Hematopoietic multipotent progenitor cell treated with erythropoietin and hydrocortisone succinate and interleukin-3 and kit ligand, for 15 days (in vitro differentiated cells): Measurements from ENCODE around the gene OVCH2.
"Not testable (repeated sequence)": the region's sequence is repeated elsewhere in the genome, so short reads cannot be mapped to it uniquely, and the experiment has no call there.

ENCODE experiments used
- DNase-seq: peaks from one replicate; pipeline ENCODE4 v3.0.0-alpha.2; 2015; ENCODE audit warnings: low spot score

OVCH2 gene, protein sequence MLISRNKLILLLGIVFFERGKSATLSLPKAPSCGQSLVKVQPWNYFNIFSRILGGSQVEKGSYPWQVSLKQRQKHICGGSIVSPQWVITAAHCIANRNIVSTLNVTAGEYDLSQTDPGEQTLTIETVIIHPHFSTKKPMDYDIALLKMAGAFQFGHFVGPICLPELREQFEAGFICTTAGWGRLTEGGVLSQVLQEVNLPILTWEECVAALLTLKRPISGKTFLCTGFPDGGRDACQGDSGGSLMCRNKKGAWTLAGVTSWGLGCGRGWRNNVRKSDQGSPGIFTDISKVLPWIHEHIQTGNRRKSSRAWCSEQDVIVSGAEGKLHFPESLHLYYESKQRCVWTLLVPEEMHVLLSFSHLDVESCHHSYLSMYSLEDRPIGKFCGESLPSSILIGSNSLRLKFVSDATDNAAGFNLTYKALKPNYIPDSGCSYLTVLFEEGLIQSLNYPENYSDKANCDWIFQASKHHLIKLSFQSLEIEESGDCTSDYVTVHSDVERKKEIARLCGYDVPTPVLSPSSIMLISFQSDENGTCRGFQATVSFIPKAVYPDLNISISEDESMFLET

GRCh38 chr11:7706377-7706776 lies at the start of gene OVCH2:
OVCH2 (minus strand) TSS chr11:7706477; CDS start chr11:7706394, 83 bp downstream.
- DNase-seq: no peak

GRCh38 chr11:7749456-7749855 lies 43.2 kb upstream of the OVCH2 start:
- DNase-seq: no peak

GRCh38 chr11:7734767-7735166 lies 28.5 kb upstream of the OVCH2 start:
- not testable (repeated sequence) for DNase-seq

DNA sequence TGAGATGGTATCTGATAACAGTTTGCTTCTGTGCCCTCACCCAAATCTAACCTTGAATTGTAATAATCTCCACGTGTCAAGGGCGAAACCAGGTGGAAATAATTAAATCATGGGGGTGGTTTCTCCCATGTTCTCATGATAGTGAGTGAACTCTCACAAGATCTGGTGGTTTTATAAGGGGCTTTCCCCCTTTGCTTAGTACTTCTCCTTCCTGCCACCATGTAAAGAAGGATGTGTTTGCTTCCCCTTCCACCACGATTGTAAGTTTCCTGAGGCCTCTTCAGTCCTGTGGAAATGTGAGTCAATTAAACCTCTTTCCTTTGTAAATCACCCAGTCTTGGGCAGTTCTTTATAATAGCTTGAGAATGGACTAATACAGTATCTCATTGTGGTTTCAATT lies 8.5 kb upstream of the OVCH2 start:
- DNase-seq: no peak

GRCh38 chr11:7703740-7704139 lies 2.5 kb downstream of the OVCH2 start:
- DNase-seq: no peak

GRCh38 chr11:7696424-7696823 lies 9.9 kb downstream of the OVCH2 start:
- no peak for DNase-seq

DNA sequence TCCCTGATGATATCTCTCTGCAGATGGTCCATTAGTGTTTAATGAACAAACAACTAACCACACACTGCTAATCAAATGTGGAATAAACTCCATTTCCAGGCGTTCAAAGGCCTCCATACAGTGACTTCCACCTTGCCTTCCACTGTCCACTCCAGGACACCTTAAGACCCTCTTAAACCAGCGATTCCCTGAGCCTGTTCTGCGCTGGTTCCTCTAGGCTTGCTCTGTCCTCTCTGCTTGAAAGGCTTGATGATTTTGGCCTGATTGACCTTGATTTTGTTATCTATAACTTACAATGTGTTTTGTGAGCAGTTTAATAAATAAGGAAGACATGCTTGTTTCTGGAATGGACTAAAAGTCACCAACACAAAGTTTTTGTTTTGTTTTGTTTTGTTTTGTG lies 12.0 kb downstream of the OVCH2 start:
- no peak for DNase-seq

DNA sequence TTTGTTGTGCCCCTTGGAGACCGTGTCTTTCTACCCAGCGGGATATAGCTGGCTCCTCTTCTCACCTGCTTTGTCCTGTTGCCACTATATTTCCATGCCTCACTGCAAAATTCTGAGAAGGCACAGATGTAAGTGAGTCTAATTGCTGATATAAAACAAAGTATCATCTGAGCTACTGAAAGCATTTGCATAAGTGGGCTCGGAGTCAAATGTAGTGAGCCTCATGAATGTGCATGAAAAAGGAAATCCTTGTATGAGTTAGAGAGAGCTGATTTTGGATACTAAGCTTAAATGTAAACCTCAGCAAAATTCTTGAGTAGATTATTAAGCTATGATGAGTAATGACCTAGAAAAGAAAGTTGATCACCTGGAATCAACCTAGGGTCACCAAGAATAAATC lies 13.9 kb downstream of the OVCH2 start:
- no peak for DNase-seq

DNA sequence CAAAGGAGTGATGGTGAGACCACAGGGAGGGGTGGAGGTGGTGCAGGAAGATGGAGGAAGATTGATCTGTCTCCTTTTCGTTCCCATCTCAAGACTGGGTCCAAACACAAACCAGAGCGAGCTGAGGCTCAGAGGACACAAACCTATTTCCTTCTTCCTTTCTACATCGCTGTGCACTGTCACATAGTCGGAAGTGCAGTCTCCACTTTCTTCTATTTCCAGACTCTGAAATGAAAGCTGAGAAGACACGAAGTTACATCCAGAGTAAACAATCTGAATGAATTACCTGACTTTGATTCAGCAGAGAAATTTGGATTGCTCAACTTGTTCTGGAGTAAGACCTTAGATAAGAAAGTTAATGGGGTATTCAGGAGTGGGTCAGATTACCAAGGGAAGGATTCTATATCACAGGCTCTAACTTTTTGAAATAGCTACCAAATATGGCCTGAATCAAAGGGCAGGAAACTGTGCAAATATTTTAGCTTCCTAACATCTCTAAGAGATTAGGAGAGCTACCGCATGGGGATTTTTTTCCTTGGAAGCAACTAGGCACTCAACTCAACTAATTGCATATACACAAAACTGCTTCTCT lies 14.4 kb downstream of the OVCH2 start:
- no peak for DNase-seq

DNA sequence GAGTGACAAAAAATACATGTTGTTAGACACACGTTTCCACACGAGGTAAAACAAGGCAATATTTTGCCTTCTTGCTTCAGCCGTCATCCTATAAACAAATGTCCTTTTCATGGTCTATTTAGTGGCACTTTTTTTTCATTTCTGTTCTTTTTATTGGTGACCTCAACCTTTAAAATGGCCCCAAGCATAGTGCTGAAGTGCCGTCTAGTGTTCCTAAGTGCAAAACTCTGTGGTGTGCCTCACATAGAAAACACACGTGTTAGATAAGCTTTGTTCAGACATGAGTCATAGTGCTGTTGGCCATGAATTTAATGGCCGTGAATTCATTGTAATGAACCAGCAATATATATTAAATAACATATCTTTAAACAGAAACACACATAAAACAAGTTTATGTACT lies 15.6 kb downstream of the OVCH2 start:
- no peak for DNase-seq

DNA sequence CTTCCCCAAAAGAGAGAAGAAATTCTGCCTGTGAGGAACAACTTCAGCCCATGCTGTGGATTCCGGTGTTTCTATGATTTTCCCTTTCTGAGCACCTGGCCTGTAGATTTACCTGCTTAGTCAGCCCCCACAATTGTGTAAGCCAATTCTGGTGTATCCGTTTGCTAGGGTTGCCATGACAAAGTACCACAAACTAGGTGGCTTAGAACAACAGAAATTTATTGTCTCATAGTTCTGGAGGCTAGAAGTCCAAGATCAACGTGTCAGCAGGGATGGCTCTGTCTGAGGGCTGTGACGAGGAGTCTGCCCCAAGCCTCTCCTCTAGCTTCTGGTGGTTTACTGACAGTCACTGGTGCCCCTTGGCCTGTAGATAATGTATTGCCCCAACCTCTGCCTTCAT lies 17.0 kb downstream of the OVCH2 start:
- DNase-seq: no peak

GRCh38 chr11:7688238-7688826 lies 17.9 kb downstream of the OVCH2 start:
- no peak for DNase-seq

GRCh38 chr11:7687386-7687785 lies 18.9 kb downstream of the OVCH2 start:
- no peak for DNase-seq

- no peak for DNase-seq
Observed at GRCh38 chr11:7686761-7687160, 19.5 kb downstream of the OVCH2 start.

DNA sequence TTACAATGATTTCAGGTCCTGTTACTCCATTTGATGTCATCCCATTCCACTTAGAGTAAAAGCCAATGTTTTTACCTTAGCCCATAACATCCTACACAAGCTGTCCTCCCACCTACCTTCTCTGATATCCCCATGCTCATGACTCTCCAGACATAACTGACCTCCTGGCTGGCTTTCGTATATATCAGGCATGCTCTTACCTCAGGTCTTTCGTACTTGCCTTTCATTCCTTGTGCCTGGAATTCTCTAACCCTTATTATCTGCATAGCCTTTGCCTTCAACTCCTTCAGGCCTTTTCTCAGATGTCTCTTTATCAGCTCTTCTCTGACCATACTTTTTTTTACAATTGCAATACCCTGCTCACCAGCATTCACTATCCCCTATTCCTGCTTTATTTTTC lies 22.7 kb downstream of the OVCH2 start:
- DNase-seq: no peak

DNA sequence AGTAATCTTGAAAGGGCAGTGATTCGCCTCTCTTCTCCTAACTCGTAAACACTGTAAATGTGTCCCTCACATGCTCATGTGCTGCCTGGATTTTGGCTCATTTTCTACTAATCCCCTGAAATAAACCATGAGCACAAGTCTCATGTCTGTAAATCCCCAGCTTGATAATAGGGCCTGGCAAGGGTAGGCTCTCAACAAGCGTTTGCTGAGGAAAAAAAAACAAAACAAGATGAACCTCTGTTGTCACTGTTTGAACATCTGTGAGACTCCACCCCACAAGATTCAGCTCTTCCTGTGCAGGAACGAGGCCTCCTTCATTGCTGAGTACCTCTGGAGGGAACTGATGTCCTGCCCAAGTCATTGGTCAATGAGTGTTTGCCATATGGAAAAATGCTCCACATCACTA lies 28.5 kb downstream of the OVCH2 start:
- DNase-seq: no peak

DNA sequence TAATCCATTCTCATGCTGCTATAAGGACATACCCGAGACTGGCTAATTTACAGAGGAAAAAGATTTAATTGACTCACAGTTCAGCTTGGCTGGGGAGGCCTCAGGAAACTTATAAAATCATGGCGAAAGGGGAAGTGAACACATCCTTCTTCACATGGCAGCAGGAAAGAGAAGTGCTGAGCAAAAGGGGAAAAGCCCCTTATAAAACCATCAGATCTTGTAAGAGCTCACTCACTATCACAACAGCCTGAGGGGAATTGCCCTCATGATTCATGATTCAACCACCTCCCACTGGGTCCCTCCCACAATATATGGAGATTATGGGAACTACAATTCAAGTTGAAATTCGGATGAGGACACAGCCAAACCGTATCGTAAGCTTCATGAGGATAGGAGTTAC lies 29.2 kb downstream of the OVCH2 start:
- DNase-seq: no peak

GRCh38 chr11:7675631-7676030 lies 30.6 kb downstream of the OVCH2 start:
- no peak for DNase-seq

GRCh38 chr11:7673724-7674434 lies 32.4 kb downstream of the OVCH2 start:
- no peak for DNase-seq

- no peak for DNase-seq
Observed at GRCh38 chr11:7672960-7673723, 33.1 kb downstream of the OVCH2 start, which contains the start of gene CYB5R2. CYB5R2 (minus strand) TSS chr11:7673500; CDS start chr11:7672825, 675 bp downstream.

DNA sequence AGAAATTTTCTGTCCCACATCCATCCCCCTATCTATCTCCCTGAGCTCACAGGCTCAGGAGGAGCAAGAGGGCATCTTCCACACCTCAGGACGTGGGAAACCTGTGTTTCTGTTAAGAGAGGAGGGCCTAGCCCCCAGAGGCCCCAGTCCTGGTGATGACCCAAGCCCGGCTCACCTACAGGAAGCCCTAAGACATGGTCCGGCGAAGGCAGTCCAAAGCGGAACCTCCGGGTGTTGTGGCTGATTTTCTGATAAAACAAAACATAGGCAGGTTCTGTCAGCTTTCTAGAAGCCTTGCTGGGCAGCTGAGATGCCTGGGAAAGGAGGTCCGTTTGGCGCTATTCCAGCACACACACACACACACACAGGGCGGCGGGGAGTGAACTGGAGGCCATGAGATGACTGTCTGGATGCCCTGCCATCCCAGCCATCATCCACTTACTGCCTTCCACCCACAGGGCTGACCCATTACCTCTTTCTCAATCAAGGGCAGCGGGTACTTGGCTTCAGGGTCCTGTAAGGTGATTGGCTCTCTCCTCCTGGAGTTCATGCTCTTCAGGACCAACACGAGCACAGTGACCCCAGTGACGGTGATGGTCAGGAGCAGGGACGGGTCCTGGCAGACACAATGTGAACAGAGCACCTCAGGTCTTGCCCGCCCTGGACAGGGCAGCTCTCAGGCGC lies 33.9 kb downstream of the OVCH2 start:
- DNase-seq: no peak
